CD14-positive monocyte (primary cell): ENCODE results near the gene TAGLN3. TPM values are rescaled to one million over a fixed set of nuclear protein-coding genes. Genes with fewer than 3 reads are reported as not detected.

Experiments
- DNase-seq, 3 donors: peaks; one replicate each; pipeline ENCODE4 v3.0.0-alpha.2; 2011 to 2022
- H2AFZ ChIP-seq: 2 replicates; pipeline ENCODE4 v1.6.0; 2012; ENCODE audit warnings: mild to moderate bottlenecking, low read depth, low read length, inconsistent platforms; ENCODE audit not compliant: insufficient read depth, poor library complexity, severe bottlenecking
- H3K27ac ChIP-seq, 2 donors: 1 replicate in 1 of 2; 2 replicates in 1 of 2; pipeline ENCODE4 v1.5.1; 2012 to 2013; ENCODE audit warnings: low read length in 2 of 2, control low read depth in 1 of 2, inconsistent platforms in 1 of 2, low read depth in 1 of 2, mild to moderate bottlenecking in 1 of 2
- H3K27me3 ChIP-seq, 2 donors: one replicate each; pipeline versions ENCODE4 v1.6.0 to v1.6.1; 2011 to 2013; ENCODE audit warnings: low read length in 2 of 2; ENCODE audit not compliant: control insufficient read depth in 2 of 2, insufficient read depth in 2 of 2
- H3K36me3 ChIP-seq, 2 donors: replicated peaks in 1 of 2; 1 replicate in 1 of 2; 2 replicates in 1 of 2; pipeline versions ENCODE4 v1.5.1 to v1.6.1; 2012 to 2013; ENCODE audit warnings: low read length in 2 of 2, control low read depth in 1 of 2, inconsistent platforms in 1 of 2, mild to moderate bottlenecking in 1 of 2; ENCODE audit not compliant: insufficient read depth in 2 of 2, control insufficient read depth in 1 of 2
- H3K4me1 ChIP-seq, 2 donors: 1 replicate in 1 of 2; 2 replicates in 1 of 2; pipeline versions ENCODE4 v1.5.1 to v1.6.1; 2012 to 2013; ENCODE audit warnings: low read length in 2 of 2, control low read depth in 1 of 2, inconsistent platforms in 1 of 2, mild to moderate bottlenecking in 1 of 2, moderate library complexity in 1 of 2; ENCODE audit not compliant: insufficient read depth in 2 of 2, control insufficient read depth in 1 of 2
- H3K4me2 ChIP-seq: replicated peaks from 2 replicates; pipeline ENCODE3; 2012; ENCODE audit warnings: low read length, moderate library complexity, mild to moderate bottlenecking; ENCODE audit not compliant: poor library complexity, severe bottlenecking; ENCODE audit errors: extremely low read depth
- H3K4me3 ChIP-seq, 3 experiments: fragments of 200-600 bp in 1 of 3; sonication (generic) in 1 of 3; replicated peaks in 1 of 3; 1 replicate in 2 of 3; 2 replicates in 1 of 3; pipeline ENCODE4 v1.5.1; 2011 to 2013; ENCODE audit warnings: low read length in 3 of 3, mild to moderate bottlenecking in 3 of 3, control low read depth in 2 of 3, low read depth in 2 of 3, inconsistent platforms in 1 of 3, moderate library complexity in 1 of 3
- H3K79me2 ChIP-seq: 2 replicates; pipeline ENCODE4 v1.6.0; 2012; ENCODE audit warnings: mild to moderate bottlenecking, control low read depth, inconsistent platforms, low read length, moderate library complexity; ENCODE audit not compliant: insufficient read depth
- H3K9ac ChIP-seq: 2 replicates; pipeline ENCODE4 v1.6.0; 2017; ENCODE audit warnings: low read length, mild to moderate bottlenecking; ENCODE audit not compliant: insufficient read depth, poor library complexity, severe bottlenecking
- H3K9me3 ChIP-seq, 2 donors: replicated peaks in 1 of 2; 1 replicate in 1 of 2; 2 replicates in 1 of 2; pipeline versions ENCODE4 v1.5.1 to v1.6.1; 2012 to 2013; ENCODE audit warnings: low read length in 2 of 2, control low read depth in 1 of 2; ENCODE audit not compliant: control insufficient read depth in 1 of 2, insufficient read depth in 1 of 2
- H4K20me1 ChIP-seq: 2 replicates; pipeline ENCODE4 v1.6.0; 2012; ENCODE audit warnings: mild to moderate bottlenecking, low read length, control low read depth, moderate library complexity; ENCODE audit not compliant: insufficient read depth
- H3K27ac Mint-ChIP-seq, 7 donors: one replicate each; pipeline ENCODE4 v1.8.0; 2020; ENCODE audit warnings: mild to moderate bottlenecking in 7 of 7, mixed read lengths in 7 of 7, moderate library complexity in 6 of 7, inconsistent platforms in 2 of 7
- H3K27me3 Mint-ChIP-seq, 3 donors: one replicate each; pipeline ENCODE4 v1.8.0; 2021 to 2022; ENCODE audit warnings: low read depth in 3 of 3, mild to moderate bottlenecking in 3 of 3, mixed read lengths in 3 of 3, moderate library complexity in 3 of 3, inconsistent platforms in 1 of 3
- H3K36me3 Mint-ChIP-seq, 2 donors: one replicate each; pipeline ENCODE4 v1.8.0; 2020; ENCODE audit warnings: mixed read lengths in 2 of 2, inconsistent platforms in 1 of 2, mild to moderate bottlenecking in 1 of 2
- H3K4me1 Mint-ChIP-seq: one replicate; pipeline ENCODE4 v1.8.0; 2020; ENCODE audit warnings: mild to moderate bottlenecking, mixed read lengths
- H3K4me3 Mint-ChIP-seq, 2 donors: one replicate each; pipeline ENCODE4 v1.8.0; 2020; ENCODE audit warnings: mild to moderate bottlenecking in 2 of 2, mixed read lengths in 2 of 2, moderate library complexity in 1 of 2
- H3K9me3 Mint-ChIP-seq, 7 donors: one replicate each; pipeline ENCODE4 v1.8.0; 2020 to 2022; ENCODE audit warnings: mixed read lengths in 7 of 7, mild to moderate bottlenecking in 6 of 7, moderate library complexity in 6 of 7, inconsistent platforms in 2 of 7
- CTCF ChIP-seq: fragments of 200-600 bp; IDR thresholded peaks from one replicate; pipeline ENCODE4 v1.8.0; 2022; ENCODE audit warnings: antibody characterized with exemption, mild to moderate bottlenecking
- WGBS: methylation state at CpG from one replicate; pipeline ENCODE4 v1.1.5; 2013; ENCODE audit warnings: missing lambda C conversion rate; ENCODE audit not compliant: insufficient coverage; 5-methylcytosine and 5-hydroxymethylcytosine counted together
- intact Hi-C, 2 donors: fragments of 100-400 bp; cut with micrococcal nuclease; formaldehyde crosslinking; loops; one replicate each; pipeline versions ENCODE4 v1.15.0 to v1.15.1; 2023
- polyA plus RNA-seq, 3 donors: library from polyadenylated mRNA; depleted of rRNA in 1 of 3; unstranded in 2 of 3; stranded (reverse) in 1 of 3; fragments of 300-500 nt in 2 of 3; fragments of >200 nt in 1 of 3; fragmentation: Illumina TruSeq in 2 of 3; gene quantifications; 1 replicate in 2 of 3; 2 replicates in 1 of 3; pipeline ENCODE4 v1.2.3, GENCODE V29; 2012 to 2021

The TAGLN3 gene
- polyA plus RNA-seq, 3 donors: not detected

- Histone ChIP-seq H3K79me2 (peaks cover 32% of the 10 kb centered on the region), H3K4me2 (no peak overlapping the region), H2AFZ (no peak overlapping the region), H3K9me3 (no peaks in the 10 kb centered on the region), H3K36me3 (peaks cover 62 to 85% of the 10 kb centered on the region in 2 donors), H3K27ac (no peak overlapping the region), H3K4me1 (no peaks in the 10 kb centered on the region), H3K27me3 (no peaks in the 10 kb centered on the region), H3K9ac (no peak overlapping the region), H3K4me3 (no peak overlapping the region), H4K20me1 (peaks cover 62% of the 10 kb centered on the region)
- peak in 2 of 3 donors; percentile 30 to 38 for DNase-seq
- WGBS: no CpG with 5 or more reads among the region's 3 CpGs
- Mint-ChIP-seq H3K27ac (peak overlapping the region in 1 of 7 donors; percentile 0), H3K9me3 (no peaks in the 10 kb centered on the region), H3K27me3 (no peaks in the 10 kb centered on the region), H3K4me1 (peaks cover 6% of the 10 kb centered on the region), H3K4me3 (no peak overlapping the region), H3K36me3 (peaks cover 57 to 62% of the 10 kb centered on the region in 2 donors)
- intact Hi-C loops: no loop called here
- peak; percentile 85 for TF ChIP-seq CTCF
Measured at GRCh38 chr3:111989061-111989678, 9.6 kb upstream of the TAGLN3 start.

DNA sequence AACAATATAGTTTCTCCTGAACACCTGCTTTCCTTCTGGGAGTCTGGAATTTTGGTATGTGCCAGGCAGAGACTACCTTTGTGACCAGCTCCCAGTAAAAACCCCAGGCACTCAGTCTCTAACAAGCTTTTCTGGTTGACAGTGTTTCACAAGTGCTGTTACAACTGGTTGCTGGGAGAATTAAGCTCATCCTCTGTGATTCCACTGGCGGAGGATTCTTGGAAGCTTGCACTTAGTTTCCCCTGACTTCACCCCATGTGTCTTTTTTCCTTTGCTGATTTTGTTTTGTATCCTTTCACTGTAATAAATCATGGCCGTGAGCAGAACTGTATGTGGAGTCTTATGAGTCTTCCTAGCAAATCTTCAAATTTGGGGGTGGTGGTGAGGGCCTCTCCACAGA lies 5.7 kb upstream of the TAGLN3 start:
- Mint-ChIP-seq H3K27ac (no peak overlapping the region), H3K9me3 (peaks cover 0 to 2% (median 0%) of the 10 kb centered on the region in 7 donors), H3K36me3 (peaks cover 30 to 33% of the 10 kb centered on the region in 2 donors), H3K4me1 (no peaks in the 10 kb centered on the region), H3K27me3 (peaks cover 7 to 9% (median 8%) of the 10 kb centered on the region in 3 donors), H3K4me3 (no peak overlapping the region)
- H3K4me2 ChIP-seq: no peak overlapping the region
- H3K36me3 ChIP-seq: peaks cover 44 to 48% of the 10 kb centered on the region in 2 donors
- DNase-seq: no peak
- no peaks in the 10 kb centered on the region for H3K4me1 ChIP-seq
- peaks cover 7% of the 10 kb centered on the region for H3K79me2 ChIP-seq
- H3K27me3 ChIP-seq: peaks cover 0 to 7% of the 10 kb centered on the region in 2 donors
- no peaks in the 10 kb centered on the region for H3K9me3 ChIP-seq
- no CpG with 5 or more reads among the region's 2 CpGs for WGBS
- no peak overlapping the region for H3K4me3 ChIP-seq
- TF ChIP-seq CTCF: no peak
- H2AFZ ChIP-seq: no peak overlapping the region
- H3K27ac ChIP-seq: no peak overlapping the region
- H4K20me1 ChIP-seq: peaks cover 26% of the 10 kb centered on the region
- H3K9ac ChIP-seq: no peak overlapping the region
- intact Hi-C loops: no loop called here
